ENCODE measurements around the gene POP7. TPM values are rescaled to one million over a fixed set of nuclear protein-coding genes. Genes with fewer than 3 reads are reported as not detected.

The POP7 gene
- total RNA-seq: 23.5 and 23.7 TPM in 2 replicates

GRCh38 chr7:100705753-100706671 is at the start of gene POP7:
Gene POP7, plus strand, starts transcription at chr7:100706121. Its CDS starts 710 bp downstream, at chr7:100706831.

GRCh38 chr7:100673302-100673941 is 32.5 kb upstream of the POP7 start, which contains the start of gene GNB2:
Gene GNB2, plus strand, starts transcription at chr7:100673740. Its CDS starts 2,526 bp downstream, at chr7:100676266.

GRCh38 chr7:100694098-100694745 is 11.7 kb upstream of the POP7 start, which contains the start of gene GIGYF1:
Gene GIGYF1, minus strand, starts transcription at chr7:100694250. Its CDS starts 6,012 bp downstream, at chr7:100688238.

GRCh38 chr7:100720279-100720670 is 14.4 kb downstream of the POP7 start, which contains the start of gene EPO:
Gene EPO, plus strand, starts transcription at chr7:100720468. Its CDS starts 513 bp downstream, at chr7:100720981.

Other genes with a start within 250 kb of the POP7 start
- gene SPACDR, start 241.9 kb upstream of the POP7 start, total RNA-seq: 0.32 TPM in 1 of 2 replicates, not detected in the other
- gene TSC22D4, start 226.9 kb upstream of the POP7 start, total RNA-seq: 28.4 and 31.6 TPM in 2 replicates
- gene NYAP1, start 222.2 kb upstream of the POP7 start, total RNA-seq: 3.0 and 4.7 TPM in 2 replicates
- 14.2 and 15.6 TPM in 2 replicates for gene AGFG2, start 166.9 kb upstream of the POP7 start, total RNA-seq
- gene SAP25, start 132.2 kb upstream of the POP7 start, total RNA-seq: not detected in 2 replicates
- gene LRCH4, start 120.0 kb upstream of the POP7 start, total RNA-seq: 22.1 and 28.4 TPM in 2 replicates
- 0.32 and 1.2 TPM in 2 replicates for gene FBXO24, start 119.8 kb upstream of the POP7 start, total RNA-seq
- gene PCOLCE, start 103.8 kb upstream of the POP7 start, total RNA-seq: 254 and 321 TPM in 2 replicates
- 7.9 and 13.6 TPM in 2 replicates for gene MOSPD3, start 93.6 kb upstream of the POP7 start, total RNA-seq
- gene TFR2, start 64.6 kb upstream of the POP7 start, total RNA-seq: 0.49 and 1.1 TPM in 2 replicates
- gene ACTL6B, start 49.7 kb upstream of the POP7 start, total RNA-seq: not detected in 2 replicates
- 108 and 144 TPM in 2 replicates for gene GNB2, start 32.4 kb upstream of the POP7 start, total RNA-seq
- gene GIGYF1, start 11.9 kb upstream of the POP7 start, total RNA-seq: 22.8 and 26.9 TPM in 2 replicates
- gene EPO, start 14.3 kb downstream of the POP7 start, total RNA-seq: not detected in 2 replicates
- gene ZAN, start 27.5 kb downstream of the POP7 start, total RNA-seq: not detected in 2 replicates
- 111 and 120 TPM in 2 replicates for gene EPHB4, start 121.4 kb downstream of the POP7 start, total RNA-seq
- 29.4 and 30.2 TPM in 2 replicates for gene SLC12A9, start 146.6 kb downstream of the POP7 start, total RNA-seq
- 139 and 186 TPM in 2 replicates for gene TRIP6, start 161.3 kb downstream of the POP7 start, total RNA-seq
- gene SRRT, start 169.0 kb downstream of the POP7 start, total RNA-seq: 39.8 and 50.5 TPM in 2 replicates
- gene UFSP1, start 183.6 kb downstream of the POP7 start, total RNA-seq: 7.9 and 9.2 TPM in 2 replicates
- gene ACHE, start 189.8 kb downstream of the POP7 start, total RNA-seq: 0.49 TPM in 2 replicates
- gene MUC3A, start 243.4 kb downstream of the POP7 start, total RNA-seq: not detected in 2 replicates